ELF-1 (cell line): ENCODE data around the gene ECI1.
"Not testable (repeated sequence)": the region's sequence is repeated elsewhere in the genome, so short reads cannot be mapped to it uniquely, and the experiment has no call there.

ENCODE experiments used
- DNase-seq: peaks from one replicate; pipeline ENCODE4 v3.0.0-alpha.2; 2016; ENCODE audit warnings: low read depth, low spot score

Gene ECI1

GRCh38 chr16:2211923-2212347 is 39.5 kb downstream of the ECI1 start:
- DNase-seq, result no peak

GRCh38 chr16:2210386-2211365 is 40.7 kb downstream of the ECI1 start, which contains the start of gene BRICD5:
Gene BRICD5 (minus strand): TSS chr16:2210863. CDS start chr16:2210833, 30 bp downstream.
- peak; percentile 47 for DNase-seq

GRCh38 chr16:2210009-2210332 is 41.4 kb downstream of the ECI1 start:
- DNase-seq, result no peak

GRCh38 chr16:2209258-2210008 is 42.0 kb downstream of the ECI1 start:
- no peak for DNase-seq

- no peak for DNase-seq
Measured at GRCh38 chr16:2208772-2209171, 42.6 kb downstream of the ECI1 start.

- DNase-seq, result no peak
Measured at GRCh38 chr16:2208308-2208707, 43.1 kb downstream of the ECI1 start.

- DNase-seq, result no peak
Measured at GRCh38 chr16:2207872-2208271, 43.5 kb downstream of the ECI1 start.

- DNase-seq, result no peak
Measured at GRCh38 chr16:2206780-2207433, 44.5 kb downstream of the ECI1 start.

GRCh38 chr16:2206420-2206779 is 45.0 kb downstream of the ECI1 start:
- DNase-seq, result no peak

- DNase-seq, result no peak
Measured at GRCh38 chr16:2205967-2206313, 45.4 kb downstream of the ECI1 start.

GRCh38 chr16:2205104-2205966 is 46.1 kb downstream of the ECI1 start, which contains the start of gene MLST8:
Gene MLST8 (plus strand): TSS chr16:2205454. CDS start chr16:2206086, 632 bp downstream.
- peak; percentile 88 for DNase-seq

- no peak for DNase-seq
Measured at GRCh38 chr16:2204416-2205103, 46.8 kb downstream of the ECI1 start.

GRCh38 chr16:2203119-2203688 is 48.2 kb downstream of the ECI1 start:
- DNase-seq, result not testable (repeated sequence)

GRCh38 chr16:2200313-2200712 is 51.1 kb downstream of the ECI1 start:
- no peak for DNase-seq

- no peak for DNase-seq
Measured at GRCh38 chr16:2199621-2200139, 51.7 kb downstream of the ECI1 start.

- DNase-seq, result no peak
Measured at GRCh38 chr16:2199095-2199494, 52.3 kb downstream of the ECI1 start.

- no peak for DNase-seq
Measured at GRCh38 chr16:2198283-2198682, 53.1 kb downstream of the ECI1 start.

GRCh38 chr16:2197765-2198164 is 53.6 kb downstream of the ECI1 start:
- no peak for DNase-seq

GRCh38 chr16:2196981-2197511 is 54.3 kb downstream of the ECI1 start:
- DNase-seq, result no peak
